Vagina (tissue), 2 donors: ENCODE data around the gene PDE3B. TPM values are rescaled to one million over a fixed set of nuclear protein-coding genes. Genes with fewer than 3 reads are reported as not detected.

ENCODE experiments used
- DNase-seq, 2 donors: peaks; one replicate each; pipeline ENCODE4 v3.0.0-alpha.2; 2017; ENCODE audit errors: extremely low spot score in 2 of 2
- H3K27ac ChIP-seq: fragments of 200-600 bp; sonication (generic); one replicate; pipeline ENCODE4 v1.5.1; 2019
- H3K27me3 ChIP-seq: fragments of 200-600 bp; sonication (generic); one replicate; pipeline ENCODE4 v1.5.1; 2019
- H3K36me3 ChIP-seq, 2 donors: fragments of 200-600 bp; sonication (generic); one replicate each; pipeline ENCODE4 v1.5.1; 2017 to 2019
- H3K4me1 ChIP-seq: fragments of 200-600 bp; sonication (generic); one replicate; pipeline ENCODE4 v1.5.1; 2019
- H3K4me3 ChIP-seq, 2 donors: fragments of 200-600 bp; sonication (generic); 1 replicate in 1 of 2; 2 replicates in 1 of 2; pipeline ENCODE4 v1.5.1; 2016 to 2019
- H3K9me3 ChIP-seq: fragments of 200-600 bp; sonication (generic); one replicate; pipeline ENCODE4 v1.5.1; 2019
- POLR2A ChIP-seq, 2 donors: fragments of 450-650 bp; IDR thresholded peaks; one replicate each; pipeline ENCODE4 v1.6.1; 2017; ENCODE audit warnings: antibody characterized with exemption in 2 of 2, mild to moderate bottlenecking in 2 of 2, moderate library complexity in 2 of 2
- POLR2AphosphoS5 ChIP-seq, 2 donors: sonication (generic); formaldehyde crosslinking; IDR thresholded peaks; one replicate each; pipeline ENCODE4 v1.9.0; 2017; ENCODE audit warnings: antibody characterized with exemption in 2 of 2, mild to moderate bottlenecking in 2 of 2, low read depth in 1 of 2; ENCODE audit not compliant: insufficient read depth in 1 of 2
- intact Hi-C: fragments of 100-400 bp; cut with DNase I; formaldehyde crosslinking; loops from one replicate; pipeline ENCODE4 v1.15.1; 2023
- total RNA-seq: library from RNA; depleted of rRNA; stranded (reverse); fragments of >200 nt; gene quantifications from one replicate; pipeline ENCODE4 v1.2.3, GENCODE V29; 2016
- TF ChIP-seq, protein P1 (sequence below), 3 experiments: fragments of 450-650 bp in 2 of 3; fragments of 200-600 bp in 1 of 3; sonication (generic) in 1 of 3; IDR thresholded peaks; one replicate each; pipeline ENCODE4 v1.5.1; 2017 to 2019; ENCODE audit warnings: antibody characterized with exemption in 3 of 3, mild to moderate bottlenecking in 2 of 3, moderate library complexity in 2 of 3

Gene PDE3B
- total RNA-seq, 1 donor from 2014 or later = 10.1 TPM

DNA sequence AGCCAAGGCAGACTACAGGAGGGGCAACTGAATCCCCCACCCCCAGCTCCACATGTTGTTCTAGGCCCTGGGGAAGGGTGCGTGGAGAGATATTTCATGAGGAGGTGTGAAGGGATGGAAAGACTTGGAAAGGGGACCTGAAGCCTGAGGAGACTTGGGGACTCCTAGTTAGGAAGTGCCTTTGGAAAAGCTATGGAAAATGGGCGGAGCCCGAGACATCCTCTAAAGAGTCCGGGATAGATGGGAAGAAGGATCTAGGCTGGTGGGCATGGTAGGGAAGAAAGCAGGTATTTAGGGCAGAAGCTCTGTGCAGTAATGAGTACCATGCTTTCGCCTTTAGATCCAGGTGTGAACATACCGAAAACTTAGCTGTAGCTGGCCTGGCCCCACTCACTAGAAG is 263.4 kb downstream of the PDE3B start:
- intact Hi-C loops = no loop called here
- H3K9me3 ChIP-seq = no peaks in the 10 kb centered on the region
- TF ChIP-seq, protein P1, sequence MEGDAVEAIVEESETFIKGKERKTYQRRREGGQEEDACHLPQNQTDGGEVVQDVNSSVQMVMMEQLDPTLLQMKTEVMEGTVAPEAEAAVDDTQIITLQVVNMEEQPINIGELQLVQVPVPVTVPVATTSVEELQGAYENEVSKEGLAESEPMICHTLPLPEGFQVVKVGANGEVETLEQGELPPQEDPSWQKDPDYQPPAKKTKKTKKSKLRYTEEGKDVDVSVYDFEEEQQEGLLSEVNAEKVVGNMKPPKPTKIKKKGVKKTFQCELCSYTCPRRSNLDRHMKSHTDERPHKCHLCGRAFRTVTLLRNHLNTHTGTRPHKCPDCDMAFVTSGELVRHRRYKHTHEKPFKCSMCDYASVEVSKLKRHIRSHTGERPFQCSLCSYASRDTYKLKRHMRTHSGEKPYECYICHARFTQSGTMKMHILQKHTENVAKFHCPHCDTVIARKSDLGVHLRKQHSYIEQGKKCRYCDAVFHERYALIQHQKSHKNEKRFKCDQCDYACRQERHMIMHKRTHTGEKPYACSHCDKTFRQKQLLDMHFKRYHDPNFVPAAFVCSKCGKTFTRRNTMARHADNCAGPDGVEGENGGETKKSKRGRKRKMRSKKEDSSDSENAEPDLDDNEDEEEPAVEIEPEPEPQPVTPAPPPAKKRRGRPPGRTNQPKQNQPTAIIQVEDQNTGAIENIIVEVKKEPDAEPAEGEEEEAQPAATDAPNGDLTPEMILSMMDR (IDR thresholded peaks at IDR 0.05) = no peak
- TF ChIP-seq POLR2A (IDR thresholded peaks at IDR 0.05) = no peak
- TF ChIP-seq POLR2AphosphoS5 (IDR thresholded peaks at IDR 0.05; ENCODE audit: insufficient read depth in 1 of 2, low read depth in 1 of 2) = no peak
- H3K4me3 ChIP-seq = no peak overlapping the region
- H3K36me3 ChIP-seq = no peaks in the 10 kb centered on the region
- no peak overlapping the region for H3K27ac ChIP-seq
- H3K27me3 ChIP-seq = no peaks in the 10 kb centered on the region
- H3K4me1 ChIP-seq = peaks cover 18% of the 10 kb centered on the region
- no peak for DNase-seq

DNA sequence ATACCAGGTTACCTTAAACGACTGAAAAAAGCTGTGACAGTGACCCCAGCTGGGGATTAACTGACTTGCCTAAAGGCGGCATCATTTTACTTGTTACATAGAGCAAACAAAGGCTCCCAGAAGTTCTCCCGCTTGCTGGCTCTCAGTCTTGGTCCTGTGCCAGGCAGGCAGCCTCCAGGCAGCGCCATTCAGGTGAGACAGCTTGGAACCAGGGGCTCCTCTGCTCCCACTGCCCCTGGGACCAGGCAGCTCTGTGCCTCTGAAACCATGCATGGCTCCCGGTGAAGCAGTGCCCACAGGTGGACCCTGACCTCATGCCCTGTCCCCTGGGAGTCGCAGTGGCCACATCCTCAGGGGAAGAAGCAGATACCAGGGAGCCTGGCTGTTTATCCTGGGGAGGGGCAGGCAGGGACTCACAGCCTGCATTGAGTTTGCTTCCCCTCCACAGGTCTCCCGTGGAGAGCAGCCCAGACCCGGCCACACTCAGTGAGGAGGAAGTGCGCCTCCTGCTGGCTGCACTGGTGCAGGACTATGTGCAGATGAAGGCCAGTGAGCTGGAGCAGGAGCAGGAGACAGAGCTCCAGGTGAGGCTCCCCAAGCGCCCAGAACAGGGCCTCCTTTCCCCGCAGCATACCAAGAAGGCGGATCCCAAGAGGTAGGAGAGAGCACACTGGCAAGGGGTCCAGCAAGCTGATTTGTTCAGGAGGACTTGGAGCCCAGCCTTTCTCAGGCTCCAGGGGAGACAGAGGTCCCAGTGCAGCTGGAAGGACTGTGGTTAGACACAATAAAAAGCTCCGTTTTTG is 264.0 kb downstream of the PDE3B start:
- Histone ChIP-seq H3K4me3 (no peak overlapping the region), H3K36me3 (no peaks in the 10 kb centered on the region), H3K4me1 (peaks cover 18% of the 10 kb centered on the region), H3K9me3 (no peaks in the 10 kb centered on the region), H3K27me3 (no peaks in the 10 kb centered on the region), H3K27ac (no peak overlapping the region)
- intact Hi-C loops = no loop called here
- no peak for DNase-seq
- TF ChIP-seq, protein P1 (IDR thresholded peaks at IDR 0.05) = peak; percentile 19 to 65 (median 36)
- TF ChIP-seq POLR2AphosphoS5 (IDR thresholded peaks at IDR 0.05; ENCODE audit: insufficient read depth in 1 of 2, low read depth in 1 of 2) (no peak), POLR2A (IDR thresholded peaks at IDR 0.05) (no peak)

DNA sequence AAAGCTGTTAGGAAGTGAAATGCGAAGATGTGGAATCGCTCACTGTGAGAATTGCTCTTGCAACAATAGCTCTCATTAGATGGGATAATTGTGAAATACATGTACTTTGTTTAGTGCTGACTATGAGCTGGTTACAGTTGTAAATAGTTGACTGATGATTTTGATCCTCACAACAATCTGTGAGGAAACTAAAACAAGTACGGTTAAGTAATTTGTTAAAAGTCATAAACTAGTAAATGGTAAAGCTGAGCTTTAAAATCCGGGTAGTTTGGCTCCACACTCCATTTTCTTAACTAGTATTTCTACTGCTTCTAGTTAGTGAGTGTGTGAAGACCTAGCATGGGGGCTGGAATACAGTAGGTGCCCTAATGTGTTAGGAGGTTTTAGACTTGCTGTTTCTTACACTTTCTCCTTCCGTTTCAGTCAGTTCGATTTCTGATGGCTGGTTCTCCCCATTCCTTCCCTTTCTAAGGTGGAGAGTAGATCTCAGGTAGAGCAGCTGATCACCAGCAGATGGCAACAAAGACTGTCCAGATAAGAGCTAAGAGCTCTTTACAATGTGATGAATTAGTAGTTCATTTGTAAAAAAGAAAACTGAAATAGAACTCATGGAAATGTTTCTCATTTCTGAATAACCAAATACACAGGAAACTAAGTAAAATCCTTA is 264.7 kb downstream of the PDE3B start:
- no peaks in the 10 kb centered on the region for H3K27me3 ChIP-seq
- TF ChIP-seq, protein P1 (IDR thresholded peaks at IDR 0.05) = peak in 1 of 3 experiments; percentile 24
- TF ChIP-seq POLR2AphosphoS5 (IDR thresholded peaks at IDR 0.05; ENCODE audit: insufficient read depth in 1 of 2, low read depth in 1 of 2) (no peak), POLR2A (IDR thresholded peaks at IDR 0.05) (no peak)
- no peak overlapping the region for H3K27ac ChIP-seq
- H3K9me3 ChIP-seq = no peaks in the 10 kb centered on the region
- DNase-seq = no peak
- intact Hi-C loops = no loop called here
- H3K36me3 ChIP-seq = no peaks in the 10 kb centered on the region
- peaks cover 18% of the 10 kb centered on the region for H3K4me1 ChIP-seq
- H3K4me3 ChIP-seq = no peak overlapping the region

DNA sequence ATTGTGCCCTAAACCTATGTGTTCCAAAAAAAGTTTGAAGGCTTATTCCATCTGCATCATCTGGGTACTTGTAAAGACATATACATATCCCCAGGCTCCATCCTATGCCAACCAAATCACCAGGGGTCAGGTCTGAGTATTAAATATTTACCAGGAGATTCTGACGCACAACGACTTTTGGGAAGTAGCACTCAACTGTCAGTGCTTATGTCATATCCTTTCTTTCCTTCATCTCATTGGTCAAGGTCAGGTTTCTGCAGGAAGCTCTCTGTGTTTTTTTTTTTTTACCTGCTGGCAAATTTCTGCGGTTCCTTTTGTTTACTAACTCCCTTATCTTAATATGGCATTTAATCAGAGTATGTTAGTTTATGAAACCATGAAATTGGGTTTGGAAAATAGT is 270.9 kb downstream of the PDE3B start:
- H3K4me1 ChIP-seq = no peaks in the 10 kb centered on the region
- DNase-seq = no peak
- H3K9me3 ChIP-seq = no peaks in the 10 kb centered on the region
- intact Hi-C loops = no loop called here
- H3K27ac ChIP-seq = no peak overlapping the region
- TF ChIP-seq, protein P1 (IDR thresholded peaks at IDR 0.05) = no peak
- H3K36me3 ChIP-seq = no peaks in the 10 kb centered on the region
- H3K4me3 ChIP-seq = no peak overlapping the region
- no peaks in the 10 kb centered on the region for H3K27me3 ChIP-seq

DNA sequence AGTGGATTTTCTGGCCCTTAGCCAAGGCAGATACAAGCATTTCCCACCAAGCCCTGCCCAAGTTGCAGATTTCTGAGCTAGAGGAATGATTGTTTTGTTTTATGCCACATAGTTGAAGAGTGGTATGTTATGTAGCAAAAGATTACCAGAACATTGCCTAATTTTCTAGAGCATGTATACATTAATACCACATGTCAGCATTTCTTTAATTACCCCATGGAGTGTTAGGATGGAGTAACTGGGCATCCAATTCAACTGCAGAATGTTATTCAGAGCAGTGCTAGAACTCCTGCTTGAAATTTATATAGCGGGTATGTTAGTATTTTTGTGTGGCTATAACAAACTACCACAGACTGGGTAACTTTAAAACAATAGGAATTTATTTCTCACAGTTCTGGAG is 272.8 kb downstream of the PDE3B start:
- no peak for DNase-seq
- Histone ChIP-seq H3K4me1 (no peaks in the 10 kb centered on the region), H3K36me3 (no peaks in the 10 kb centered on the region), H3K9me3 (no peaks in the 10 kb centered on the region), H3K27ac (no peak overlapping the region), H3K4me3 (no peak overlapping the region), H3K27me3 (no peaks in the 10 kb centered on the region)
- intact Hi-C loops = no loop called here
- TF ChIP-seq POLR2A (IDR thresholded peaks at IDR 0.05) (no peak), POLR2AphosphoS5 (IDR thresholded peaks at IDR 0.05; ENCODE audit: insufficient read depth in 1 of 2, low read depth in 1 of 2) (no peak)
- TF ChIP-seq, protein P1 (IDR thresholded peaks at IDR 0.05) = no peak
